HL-60 (cell line): ENCODE results near the gene CHST11.

Experiments used
- DNase-seq, 2 experiments: peaks; one replicate each; pipeline ENCODE4 v3.0.0-alpha.2; 2010 to 2020; ENCODE audit warnings: low read depth in 1 of 2, low spot score in 1 of 2
- H3K27ac ChIP-seq: fragments of 250-450 bp; sonication (Bioruptor Pico); replicated peaks from 2 replicates; pipeline ENCODE4 v1.5.1; 2020; ENCODE audit warnings: mild to moderate bottlenecking, moderate library complexity
- H3K27me3 ChIP-seq: fragments of 250-450 bp; sonication (Bioruptor Pico); 2 replicates; pipeline ENCODE4 v1.5.1; 2021; ENCODE audit warnings: mild to moderate bottlenecking, moderate library complexity; ENCODE audit not compliant: insufficient read depth, poor library complexity, severe bottlenecking
- H3K4me3 ChIP-seq: replicated peaks from 2 replicates; pipeline ENCODE4 v1.5.1; 2011; ENCODE audit warnings: mild to moderate bottlenecking, control low read depth, low read length; ENCODE audit not compliant: insufficient read depth
- CTCF ChIP-seq: IDR thresholded peaks from one replicate; pipeline ENCODE4 v1.5.1; 2011; ENCODE audit warnings: low read length, control low read depth, inconsistent platforms; ENCODE audit not compliant: insufficient read depth
- GABPA ChIP-seq: IDR thresholded peaks from 2 replicates; pipeline ENCODE4 v1.6.1; 2012; ENCODE audit warnings: low read depth
- POLR2AphosphoS5 ChIP-seq: IDR thresholded peaks from 2 replicates; pipeline ENCODE4 v1.6.1; 2012; ENCODE audit warnings: low read depth
- REST ChIP-seq: IDR thresholded peaks from 2 replicates; pipeline ENCODE4 v1.6.1; 2012; ENCODE audit warnings: low read depth; ENCODE audit not compliant: insufficient replicate concordance
- SPI1 ChIP-seq: IDR thresholded peaks from 2 replicates; pipeline ENCODE4 v1.6.1; 2012; ENCODE audit warnings: low read depth, mild to moderate bottlenecking, borderline replicate concordance

CHST11 gene

GRCh38 chr12:104567832-104568486, 111.2 kb downstream of the CHST11 start:
- TF ChIP-seq REST (no peak), CTCF (no peak), SPI1 (no peak), POLR2AphosphoS5 (no peak), GABPA (no peak)
- Histone ChIP-seq H3K27me3 (no peaks in the 10 kb centered on the region), H3K4me3 (no peak overlapping the region), H3K27ac (peak overlapping the region; percentile 85)
- DNase-seq, result peak; percentile 63 to 75

GRCh38 chr12:104568487-104568868, 111.7 kb downstream of the CHST11 start:
- H3K4me3 ChIP-seq, result no peak overlapping the region
- TF ChIP-seq SPI1 (no peak), GABPA (no peak), REST (no peak), POLR2AphosphoS5 (no peak), CTCF (no peak)
- no peaks in the 10 kb centered on the region for H3K27me3 ChIP-seq
- no peak for DNase-seq
- peak overlapping the region; percentile 85 for H3K27ac ChIP-seq

GRCh38 chr12:104568935-104569334, 112.2 kb downstream of the CHST11 start:
- TF ChIP-seq POLR2AphosphoS5, result no peak
- TF ChIP-seq REST, result no peak
- no peak for TF ChIP-seq CTCF
- no peak for TF ChIP-seq SPI1
- TF ChIP-seq GABPA, result no peak
- no peak for DNase-seq
- H3K27me3 ChIP-seq, result no peaks in the 10 kb centered on the region
- H3K4me3 ChIP-seq, result no peak overlapping the region
- peak overlapping the region; percentile 85 for H3K27ac ChIP-seq
